A549 treated with GW870086 at 1 μM for 4 hours (cell line): ENCODE results near the gene ANKFY1. TPM values are rescaled to one million over a fixed set of nuclear protein-coding genes. Genes with fewer than 3 reads are reported as not detected.

Experiments used
- total RNA-seq: library from RNA; stranded (reverse); fragments of 200-300 nt; extraction: Qiagen RNA extraction; gene quantifications from 5 replicates; pipeline ENCODE4 v1.2.3, GENCODE V29; 2022; ENCODE audit warnings: low read depth

The ANKFY1 gene
- 26.0 to 34.7 TPM (median 30.4 TPM) in 5 replicates for total RNA-seq

GRCh38 chr17:4263282-4264215 lies at the start of gene ANKFY1:
ANKFY1 (minus strand) TSS chr17:4263979; CDS start chr17:4263941, 38 bp downstream.

Other genes starting within 250 kb of the ANKFY1 start
- 11.2 to 15.5 TPM (median 14.0 TPM) in 5 replicates for gene ZZEF1, start 120.9 kb downstream of the ANKFY1 start, total RNA-seq
- gene CYB5D2, start 120.8 kb downstream of the ANKFY1 start, total RNA-seq: 15.9 to 21.3 TPM (median 19.4 TPM) in 5 replicates
- gene UBE2G1, start 102.7 kb upstream of the ANKFY1 start, total RNA-seq: 76.5 to 93.7 TPM (median 87.3 TPM) in 5 replicates
- 0.12 TPM in 1 of 5 replicates, not detected in the others for gene SPNS3, start 170.0 kb upstream of the ANKFY1 start, total RNA-seq
- gene SPNS2, start 234.9 kb upstream of the ANKFY1 start, total RNA-seq: 10.8 to 21.8 TPM (median 16.4 TPM) in 5 replicates